SH-SY5Y (cell line): ENCODE measurements around the gene DMD.

Experiments used
- GATA2 ChIP-seq: IDR thresholded peaks from 2 replicates; pipeline ENCODE4 v1.6.1; 2011; ENCODE audit warnings: mild to moderate bottlenecking, low read depth, low read length
- GATA3 ChIP-seq: IDR thresholded peaks from 2 replicates; pipeline ENCODE4 v1.6.1; 2011; ENCODE audit warnings: low read depth, mild to moderate bottlenecking, low read length, moderate library complexity

Gene DMD

GRCh38 chrX:31522760-31523159 lies 1688.6 kb downstream of the DMD start:
- no peak for TF ChIP-seq GATA2
- no peak for TF ChIP-seq GATA3

GRCh38 chrX:31521941-31522340 lies 1689.4 kb downstream of the DMD start:
- TF ChIP-seq GATA3 (no peak), GATA2 (no peak)

GRCh38 chrX:31516527-31516926 lies 1694.8 kb downstream of the DMD start:
- TF ChIP-seq GATA3 (no peak), GATA2 (no peak)

GRCh38 chrX:31508338-31508737 lies 1703.0 kb downstream of the DMD start:
- no peak for TF ChIP-seq GATA2
- TF ChIP-seq GATA3 = no peak

- TF ChIP-seq GATA2 = no peak
- TF ChIP-seq GATA3 = no peak
These were observed 1704.4 kb downstream of the DMD start for GRCh38 chrX:31506928-31507327.

- TF ChIP-seq GATA3 (no peak), GATA2 (no peak)
These were observed 1705.0 kb downstream of the DMD start for GRCh38 chrX:31506360-31506759.

GRCh38 chrX:31500921-31501320 lies 1710.4 kb downstream of the DMD start:
- TF ChIP-seq GATA2 (no peak), GATA3 (no peak)

- no peak for TF ChIP-seq GATA3
- TF ChIP-seq GATA2 = no peak
These were observed 1712.2 kb downstream of the DMD start for GRCh38 chrX:31499109-31499508.

GRCh38 chrX:31497086-31497485 lies 1714.3 kb downstream of the DMD start:
- TF ChIP-seq GATA2 (no peak), GATA3 (no peak)

- TF ChIP-seq GATA3 (no peak), GATA2 (no peak)
These were observed 1723.4 kb downstream of the DMD start for GRCh38 chrX:31487951-31488350.

- no peak for TF ChIP-seq GATA3
- no peak for TF ChIP-seq GATA2
These were observed 1728.0 kb downstream of the DMD start for GRCh38 chrX:31483336-31483735.

- TF ChIP-seq GATA3 (no peak), GATA2 (no peak)
These were observed 1730.7 kb downstream of the DMD start for GRCh38 chrX:31480696-31481095.

- TF ChIP-seq GATA2 = no peak
- TF ChIP-seq GATA3 = no peak
These were observed 1740.1 kb downstream of the DMD start for GRCh38 chrX:31471229-31471628.

GRCh38 chrX:31464306-31464915 lies 1746.9 kb downstream of the DMD start:
- TF ChIP-seq GATA3 = no peak
- no peak for TF ChIP-seq GATA2

- TF ChIP-seq GATA3 = no peak
- TF ChIP-seq GATA2 = no peak
These were observed 1750.1 kb downstream of the DMD start for GRCh38 chrX:31461266-31461665.

GRCh38 chrX:31459361-31459760 lies 1752.0 kb downstream of the DMD start:
- TF ChIP-seq GATA2 (no peak), GATA3 (no peak)
